Measurements from ENCODE around the gene HOXD10.

DNA sequence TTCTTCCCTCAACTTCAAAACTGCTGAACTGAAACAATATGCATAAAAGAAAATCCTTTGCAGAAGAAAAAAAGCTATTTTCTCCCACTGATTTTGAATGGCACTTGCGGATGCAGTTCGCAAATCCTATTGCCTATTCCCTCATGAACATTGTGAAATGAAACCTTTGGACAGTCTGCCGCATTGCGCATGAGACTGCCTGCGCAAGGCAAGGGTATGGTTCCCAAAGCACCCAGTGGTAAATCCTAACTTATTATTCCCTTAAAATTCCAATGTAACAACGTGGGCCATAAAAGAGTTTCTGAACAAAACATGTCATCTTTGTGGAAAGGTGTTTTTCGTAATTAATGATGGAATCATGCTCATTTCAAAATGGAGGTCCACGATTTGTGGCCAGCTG is 21.3 kb downstream of the HOXD10 start:
- TF ChIP-seq, protein P1, sequence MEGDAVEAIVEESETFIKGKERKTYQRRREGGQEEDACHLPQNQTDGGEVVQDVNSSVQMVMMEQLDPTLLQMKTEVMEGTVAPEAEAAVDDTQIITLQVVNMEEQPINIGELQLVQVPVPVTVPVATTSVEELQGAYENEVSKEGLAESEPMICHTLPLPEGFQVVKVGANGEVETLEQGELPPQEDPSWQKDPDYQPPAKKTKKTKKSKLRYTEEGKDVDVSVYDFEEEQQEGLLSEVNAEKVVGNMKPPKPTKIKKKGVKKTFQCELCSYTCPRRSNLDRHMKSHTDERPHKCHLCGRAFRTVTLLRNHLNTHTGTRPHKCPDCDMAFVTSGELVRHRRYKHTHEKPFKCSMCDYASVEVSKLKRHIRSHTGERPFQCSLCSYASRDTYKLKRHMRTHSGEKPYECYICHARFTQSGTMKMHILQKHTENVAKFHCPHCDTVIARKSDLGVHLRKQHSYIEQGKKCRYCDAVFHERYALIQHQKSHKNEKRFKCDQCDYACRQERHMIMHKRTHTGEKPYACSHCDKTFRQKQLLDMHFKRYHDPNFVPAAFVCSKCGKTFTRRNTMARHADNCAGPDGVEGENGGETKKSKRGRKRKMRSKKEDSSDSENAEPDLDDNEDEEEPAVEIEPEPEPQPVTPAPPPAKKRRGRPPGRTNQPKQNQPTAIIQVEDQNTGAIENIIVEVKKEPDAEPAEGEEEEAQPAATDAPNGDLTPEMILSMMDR (IDR thresholded peaks at IDR 0.05): no peak
- no peak for TF ChIP-seq POLR2A (IDR thresholded peaks at IDR 0.05)
